HepG2 (cell line): Measurements from ENCODE around the gene NAIP. TPM values are rescaled to one million over a fixed set of nuclear protein-coding genes. Genes with fewer than 3 reads are reported as not detected.

Experiments
- polyA plus RNA-seq, 8 experiments: library from polyadenylated mRNA; depleted of rRNA in 3 of 8; stranded (reverse) in 7 of 8; unstranded in 1 of 8; fragments of >200 nt; fragmentation: Illumina TruSeq in 4 of 8; extraction: Trizol in 4 of 8; gene quantifications; 2 replicates each; pipeline versions ENCODE4 v1.2.1 to v1.2.3, GENCODE V29; 2011 to 2016; ENCODE audit warnings: low read depth in 4 of 8, missing spikeins in 1 of 8, mixed read lengths in 1 of 8; ENCODE audit not compliant: insufficient read depth in 1 of 8
- total RNA-seq, 5 experiments: library from RNA; depleted of rRNA; stranded (reverse); fragments of >200 nt; fragmentation: Illumina TruSeq; extraction: Trizol; gene quantifications; 2 replicates each; pipeline ENCODE4 v1.2.3, GENCODE V29; 2016; ENCODE audit warnings: low read depth in 1 of 5

The NAIP gene
- total and polyA plus RNA-seq, 2 of the 13 experiments (the other 11 are each of a cell fraction or from before 2014, with no cell fraction given) = 4.7 to 6.2 TPM

Other genes starting within 250 kb of the NAIP start
- 0.55 and 1.8 TPM in 2 replicates for gene SERF1A, start 124.7 kb downstream of the NAIP start, total RNA-seq (2016; rRNA removed; fragmentation: Illumina TruSeq; extraction: Trizol)
- gene SERF1A, start 124.7 kb downstream of the NAIP start, polyA plus RNA-seq (2011; rRNA removed) = 1.4 and 1.7 TPM in 2 replicates
- 64.4 and 85.0 TPM in 2 replicates for gene SMN1, start 100.3 kb downstream of the NAIP start, total RNA-seq (2016; rRNA removed; fragmentation: Illumina TruSeq; extraction: Trizol)
- gene SMN1, start 100.3 kb downstream of the NAIP start, polyA plus RNA-seq (2011; rRNA removed) = 41.4 and 51.5 TPM in 2 replicates
- 38.1 and 39.1 TPM in 2 replicates for gene GTF2H2, start 42.3 kb upstream of the NAIP start, total RNA-seq (2016; rRNA removed; fragmentation: Illumina TruSeq; extraction: Trizol)
- gene GTF2H2, start 42.3 kb upstream of the NAIP start, polyA plus RNA-seq (2011; rRNA removed) = 11.0 and 14.5 TPM in 2 replicates